SK-N-SH treated with all-trans-retinoic acid at 6 μM for 48 hours (cell line): ENCODE results near the gene EPHA8.

Experiments
- ATAC-seq: fragments of 200-7000 bp; cut with Tn5 transposase; 3 replicates; pipeline ENCODE4 v1.9.1; 2020; ENCODE audit warnings: mild to moderate bottlenecking, moderate library complexity
- ARNTL ChIP-seq: fragments of 450-650 bp; formaldehyde crosslinking; IDR thresholded peaks from 2 replicates; pipeline ENCODE4 v1.5.0; 2020; ENCODE audit warnings: low read depth, mild to moderate bottlenecking, moderate library complexity, borderline replicate concordance
- CSDC2 ChIP-seq: fragments of 250-450 bp; sonication (Bioruptor Pico); IDR thresholded peaks from 2 replicates; pipeline ENCODE4 v1.5.0; 2020; ENCODE audit warnings: mild to moderate bottlenecking, moderate library complexity
- GLIS3 ChIP-seq: fragments of 250-450 bp; sonication (Bioruptor Pico); IDR thresholded peaks from 2 replicates; pipeline ENCODE4 v1.5.0; 2020; ENCODE audit warnings: mild to moderate bottlenecking, moderate library complexity
- ISL1 ChIP-seq: fragments of 250-450 bp; sonication (Bioruptor Pico); IDR thresholded peaks from 2 replicates; pipeline ENCODE4 v2.1.2; 2022; ENCODE audit warnings: mild to moderate bottlenecking, moderate library complexity
- OSR1 ChIP-seq: fragments of 250-450 bp; sonication (Bioruptor Pico); IDR thresholded peaks from 2 replicates; pipeline ENCODE4 v1.8.0; 2022; ENCODE audit warnings: moderate library complexity, mild to moderate bottlenecking, inconsistent platforms
- PATZ1 ChIP-seq: fragments of 250-450 bp; sonication (Bioruptor Pico); IDR thresholded peaks from 2 replicates; pipeline ENCODE4 v1.8.0; 2020; ENCODE audit warnings: mild to moderate bottlenecking, moderate library complexity, borderline replicate concordance
- PPARA ChIP-seq: fragments of 250-450 bp; sonication (Bioruptor Pico); IDR thresholded peaks from 2 replicates; pipeline ENCODE4 v1.5.0; 2020; ENCODE audit warnings: mild to moderate bottlenecking, borderline replicate concordance
- RARB ChIP-seq: fragments of 250-450 bp; sonication (Bioruptor Pico); IDR thresholded peaks from 2 replicates; pipeline ENCODE4 v1.8.0; 2021; ENCODE audit warnings: mild to moderate bottlenecking, moderate library complexity
- SNAI2 ChIP-seq: fragments of 250-450 bp; sonication (Bioruptor Pico); IDR thresholded peaks from 2 replicates; pipeline ENCODE4 v1.5.0; 2020; ENCODE audit warnings: mild to moderate bottlenecking, moderate library complexity
- TCF4 ChIP-seq: fragments of 250-450 bp; sonication (Bioruptor Pico); IDR thresholded peaks from 2 replicates; pipeline ENCODE4 v1.8.0; 2021; ENCODE audit warnings: mild to moderate bottlenecking, moderate library complexity, borderline replicate concordance
- TOX ChIP-seq: fragments of 250-450 bp; sonication (Bioruptor Pico); IDR thresholded peaks from 2 replicates; pipeline ENCODE4 v1.8.0; 2021; ENCODE audit warnings: mild to moderate bottlenecking, moderate library complexity, borderline replicate concordance
- ZC3H10 ChIP-seq: fragments of 250-450 bp; sonication (Bioruptor Pico); IDR thresholded peaks from 2 replicates; pipeline ENCODE4 v1.5.1; 2021; ENCODE audit warnings: mild to moderate bottlenecking, moderate library complexity
- ZFP3 ChIP-seq: fragments of 250-450 bp; sonication (Bioruptor Pico); IDR thresholded peaks from 2 replicates; pipeline ENCODE4 v1.5.0; 2020; ENCODE audit warnings: mild to moderate bottlenecking, moderate library complexity
- ZFP30 ChIP-seq: fragments of 450-650 bp; formaldehyde crosslinking; IDR thresholded peaks from 2 replicates; pipeline ENCODE4 v1.5.0; 2022; ENCODE audit warnings: mild to moderate bottlenecking, moderate library complexity
- ZNF565 ChIP-seq: fragments of 450-650 bp; formaldehyde crosslinking; conservative IDR thresholded peaks from 2 replicates; pipeline ENCODE4 v1.5.0; 2020; ENCODE audit warnings: low read depth, mild to moderate bottlenecking, moderate library complexity
- ZNF70 ChIP-seq: fragments of 450-650 bp; formaldehyde crosslinking; IDR thresholded peaks from 2 replicates; pipeline ENCODE4 v1.5.0; 2020; ENCODE audit warnings: mild to moderate bottlenecking, moderate library complexity
- ZNF8 ChIP-seq: fragments of 450-650 bp; formaldehyde crosslinking; IDR thresholded peaks from 2 replicates; pipeline ENCODE4 v1.5.0; 2020; ENCODE audit warnings: mild to moderate bottlenecking, moderate library complexity
- TF ChIP-seq, protein P1 (sequence below): fragments of 250-450 bp; sonication (Bioruptor Pico); IDR thresholded peaks from 2 replicates; pipeline ENCODE4 v1.5.0; 2020; ENCODE audit warnings: mild to moderate bottlenecking, moderate library complexity
- TF ChIP-seq, protein P2 (sequence below): fragments of 250-450 bp; sonication (Bioruptor Pico); IDR thresholded peaks from 2 replicates; pipeline ENCODE4 v1.8.0; 2021; ENCODE audit warnings: low read depth, mild to moderate bottlenecking, moderate library complexity, borderline replicate concordance
- TF ChIP-seq, protein P3 (sequence below): fragments of 250-450 bp; sonication (Bioruptor Pico); IDR thresholded peaks from 2 replicates; pipeline ENCODE4 v1.5.1; 2020; ENCODE audit warnings: low read depth, mild to moderate bottlenecking, moderate library complexity

The EPHA8 gene

GRCh38 chr1:22537441-22538139, 25.7 kb upstream of the EPHA8 start:
- no peak for TF ChIP-seq SNAI2 (CRISPR knock-in tag)
- TF ChIP-seq ISL1 (CRISPR knock-in tag): no peak
- TF ChIP-seq ZNF70 (CRISPR knock-in tag): no peak
- no peak for TF ChIP-seq ZFP30 (CRISPR knock-in tag)
- TF ChIP-seq ZNF8 (CRISPR knock-in tag): no peak
- no peak for TF ChIP-seq RARB (CRISPR knock-in tag)
- TF ChIP-seq ZNF565: no peak
- TF ChIP-seq TCF4 (CRISPR knock-in tag): no peak
- TF ChIP-seq, protein P1, sequence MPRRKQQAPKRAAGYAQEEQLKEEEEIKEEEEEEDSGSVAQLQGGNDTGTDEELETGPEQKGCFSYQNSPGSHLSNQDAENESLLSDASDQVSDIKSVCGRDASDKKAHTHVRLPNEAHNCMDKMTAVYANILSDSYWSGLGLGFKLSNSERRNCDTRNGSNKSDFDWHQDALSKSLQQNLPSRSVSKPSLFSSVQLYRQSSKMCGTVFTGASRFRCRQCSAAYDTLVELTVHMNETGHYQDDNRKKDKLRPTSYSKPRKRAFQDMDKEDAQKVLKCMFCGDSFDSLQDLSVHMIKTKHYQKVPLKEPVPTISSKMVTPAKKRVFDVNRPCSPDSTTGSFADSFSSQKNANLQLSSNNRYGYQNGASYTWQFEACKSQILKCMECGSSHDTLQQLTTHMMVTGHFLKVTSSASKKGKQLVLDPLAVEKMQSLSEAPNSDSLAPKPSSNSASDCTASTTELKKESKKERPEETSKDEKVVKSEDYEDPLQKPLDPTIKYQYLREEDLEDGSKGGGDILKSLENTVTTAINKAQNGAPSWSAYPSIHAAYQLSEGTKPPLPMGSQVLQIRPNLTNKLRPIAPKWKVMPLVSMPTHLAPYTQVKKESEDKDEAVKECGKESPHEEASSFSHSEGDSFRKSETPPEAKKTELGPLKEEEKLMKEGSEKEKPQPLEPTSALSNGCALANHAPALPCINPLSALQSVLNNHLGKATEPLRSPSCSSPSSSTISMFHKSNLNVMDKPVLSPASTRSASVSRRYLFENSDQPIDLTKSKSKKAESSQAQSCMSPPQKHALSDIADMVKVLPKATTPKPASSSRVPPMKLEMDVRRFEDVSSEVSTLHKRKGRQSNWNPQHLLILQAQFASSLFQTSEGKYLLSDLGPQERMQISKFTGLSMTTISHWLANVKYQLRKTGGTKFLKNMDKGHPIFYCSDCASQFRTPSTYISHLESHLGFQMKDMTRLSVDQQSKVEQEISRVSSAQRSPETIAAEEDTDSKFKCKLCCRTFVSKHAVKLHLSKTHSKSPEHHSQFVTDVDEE (CRISPR knock-in tag): no peak
- TF ChIP-seq, protein P2, sequence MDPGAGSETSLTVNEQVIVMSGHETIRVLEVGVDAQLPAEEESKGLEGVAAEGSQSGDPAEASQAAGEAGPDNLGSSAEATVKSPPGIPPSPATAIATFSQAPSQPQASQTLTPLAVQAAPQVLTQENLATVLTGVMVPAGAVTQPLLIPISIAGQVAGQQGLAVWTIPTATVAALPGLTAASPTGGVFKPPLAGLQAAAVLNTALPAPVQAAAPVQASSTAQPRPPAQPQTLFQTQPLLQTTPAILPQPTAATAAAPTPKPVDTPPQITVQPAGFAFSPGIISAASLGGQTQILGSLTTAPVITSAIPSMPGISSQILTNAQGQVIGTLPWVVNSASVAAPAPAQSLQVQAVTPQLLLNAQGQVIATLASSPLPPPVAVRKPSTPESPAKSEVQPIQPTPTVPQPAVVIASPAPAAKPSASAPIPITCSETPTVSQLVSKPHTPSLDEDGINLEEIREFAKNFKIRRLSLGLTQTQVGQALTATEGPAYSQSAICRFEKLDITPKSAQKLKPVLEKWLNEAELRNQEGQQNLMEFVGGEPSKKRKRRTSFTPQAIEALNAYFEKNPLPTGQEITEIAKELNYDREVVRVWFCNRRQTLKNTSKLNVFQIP (CRISPR knock-in tag): no peak
- no peak for TF ChIP-seq ZC3H10 (CRISPR knock-in tag)
- TF ChIP-seq CSDC2: no peak
- TF ChIP-seq, protein P3, sequence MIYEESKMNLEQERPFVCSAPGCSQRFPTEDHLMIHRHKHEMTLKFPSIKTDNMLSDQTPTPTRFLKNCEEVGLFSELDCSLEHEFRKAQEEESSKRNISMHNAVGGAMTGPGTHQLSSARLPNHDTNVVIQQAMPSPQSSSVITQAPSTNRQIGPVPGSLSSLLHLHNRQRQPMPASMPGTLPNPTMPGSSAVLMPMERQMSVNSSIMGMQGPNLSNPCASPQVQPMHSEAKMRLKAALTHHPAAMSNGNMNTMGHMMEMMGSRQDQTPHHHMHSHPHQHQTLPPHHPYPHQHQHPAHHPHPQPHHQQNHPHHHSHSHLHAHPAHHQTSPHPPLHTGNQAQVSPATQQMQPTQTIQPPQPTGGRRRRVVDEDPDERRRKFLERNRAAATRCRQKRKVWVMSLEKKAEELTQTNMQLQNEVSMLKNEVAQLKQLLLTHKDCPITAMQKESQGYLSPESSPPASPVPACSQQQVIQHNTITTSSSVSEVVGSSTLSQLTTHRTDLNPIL: no peak
- TF ChIP-seq OSR1: no peak
- no peak for TF ChIP-seq PPARA (CRISPR knock-in tag)
- no peak for TF ChIP-seq ARNTL
- TF ChIP-seq, all 23 proteins: peak for 0
- no peak for ATAC-seq

DNA sequence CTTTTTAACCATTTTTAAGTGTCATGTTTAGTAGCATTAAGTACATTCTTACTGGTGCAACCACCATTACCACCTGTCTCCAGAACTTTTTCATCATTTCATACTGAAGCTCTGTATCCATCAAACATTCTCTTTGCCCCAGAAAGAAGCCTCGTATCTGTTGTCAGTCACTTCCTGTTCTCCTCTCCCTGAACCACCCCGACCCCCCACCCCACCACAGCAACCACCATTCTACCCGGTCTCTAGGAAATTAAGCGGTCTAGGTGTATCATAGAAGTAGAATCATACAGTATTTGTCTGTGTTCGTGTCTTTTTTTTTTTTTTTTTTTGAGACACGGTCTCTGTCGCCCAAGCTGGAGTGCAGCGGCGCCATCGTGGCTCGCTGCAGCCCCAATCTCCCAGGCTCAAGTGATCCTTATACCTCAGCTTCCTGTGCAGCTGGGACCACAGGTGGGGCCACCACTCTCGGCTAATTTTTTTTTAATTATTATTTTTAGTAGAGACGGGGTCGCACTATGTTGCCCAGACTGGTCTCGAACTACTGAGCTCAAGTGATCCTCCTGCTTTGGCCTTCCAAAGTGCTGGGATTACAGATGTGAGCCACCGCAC, 23.7 kb upstream of the EPHA8 start:
- no peak for TF ChIP-seq ZNF8 (CRISPR knock-in tag)
- TF ChIP-seq TOX (CRISPR knock-in tag): no peak
- no peak for TF ChIP-seq RARB (CRISPR knock-in tag)
- no peak for TF ChIP-seq PATZ1 (CRISPR knock-in tag)
- TF ChIP-seq ZFP30 (CRISPR knock-in tag): no peak
- no peak for TF ChIP-seq GLIS3 (CRISPR knock-in tag)
- TF ChIP-seq ZFP3 (CRISPR knock-in tag): no peak
- TF ChIP-seq ZNF565: no peak
- TF ChIP-seq, protein P1 (CRISPR knock-in tag): no peak
- TF ChIP-seq, all 23 proteins: peak for 0
- no peak for ATAC-seq
